ENCODE results near the gene CACNA1G. TPM values are rescaled to one million over a fixed set of nuclear protein-coding genes. Genes with fewer than 3 reads are reported as not detected.

The CACNA1G gene
- total and polyA plus RNA-seq, 7 donors, result 0.02 to 0.24 (median 0.04) TPM; not detected in 2

DNA sequence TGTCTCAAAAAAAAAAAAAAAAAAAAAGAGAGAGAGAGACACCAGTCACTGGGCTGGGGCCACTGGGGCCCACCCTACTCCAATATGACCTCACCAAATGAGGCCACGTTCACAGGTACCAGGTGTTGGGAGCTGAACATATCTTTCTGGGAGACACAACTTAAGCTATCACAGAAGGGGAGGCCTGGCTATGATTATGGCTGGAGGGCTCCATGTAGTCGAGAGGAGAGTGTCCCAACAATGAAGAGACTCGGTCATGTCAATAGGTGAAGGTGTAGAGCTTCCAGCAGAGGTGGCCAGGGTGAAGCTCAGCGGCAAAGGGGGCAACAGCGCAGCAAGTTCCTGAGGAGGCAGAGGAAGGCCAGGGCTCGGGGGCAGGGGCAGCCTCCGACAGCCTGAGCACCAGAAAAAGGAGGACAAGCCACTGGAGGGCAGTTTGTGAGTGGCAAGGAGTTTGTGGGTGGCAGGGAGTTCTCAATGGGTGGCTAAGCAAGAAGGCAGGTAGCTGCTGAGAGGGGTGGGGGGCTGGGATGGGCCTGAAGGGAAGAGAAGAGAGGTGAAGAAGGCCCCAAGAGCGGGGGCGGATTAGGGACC is 102.2 kb downstream of the CACNA1G start:
- H3K27ac ChIP-seq, result no peak overlapping the region
- no peaks in the 10 kb centered on the region for H3K27me3 ChIP-seq (ENCODE audit: insufficient read depth in 3 of 3, low read length in 2 of 3)
- TF ChIP-seq, protein P1, sequence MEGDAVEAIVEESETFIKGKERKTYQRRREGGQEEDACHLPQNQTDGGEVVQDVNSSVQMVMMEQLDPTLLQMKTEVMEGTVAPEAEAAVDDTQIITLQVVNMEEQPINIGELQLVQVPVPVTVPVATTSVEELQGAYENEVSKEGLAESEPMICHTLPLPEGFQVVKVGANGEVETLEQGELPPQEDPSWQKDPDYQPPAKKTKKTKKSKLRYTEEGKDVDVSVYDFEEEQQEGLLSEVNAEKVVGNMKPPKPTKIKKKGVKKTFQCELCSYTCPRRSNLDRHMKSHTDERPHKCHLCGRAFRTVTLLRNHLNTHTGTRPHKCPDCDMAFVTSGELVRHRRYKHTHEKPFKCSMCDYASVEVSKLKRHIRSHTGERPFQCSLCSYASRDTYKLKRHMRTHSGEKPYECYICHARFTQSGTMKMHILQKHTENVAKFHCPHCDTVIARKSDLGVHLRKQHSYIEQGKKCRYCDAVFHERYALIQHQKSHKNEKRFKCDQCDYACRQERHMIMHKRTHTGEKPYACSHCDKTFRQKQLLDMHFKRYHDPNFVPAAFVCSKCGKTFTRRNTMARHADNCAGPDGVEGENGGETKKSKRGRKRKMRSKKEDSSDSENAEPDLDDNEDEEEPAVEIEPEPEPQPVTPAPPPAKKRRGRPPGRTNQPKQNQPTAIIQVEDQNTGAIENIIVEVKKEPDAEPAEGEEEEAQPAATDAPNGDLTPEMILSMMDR (IDR thresholded peaks at IDR 0.05), result no peak
- H3K36me3 ChIP-seq (ENCODE audit: insufficient read depth in 1 of 2, low read depth in 1 of 2), result no peaks in the 10 kb centered on the region
- no peak overlapping the region for H3K4me3 ChIP-seq
- WGBS, 3 donors, result 91 to 97% (median 95%) methylated on average over 9 of the region's 9 CpGs
- H3K9me3 ChIP-seq, result no peaks in the 10 kb centered on the region
- H3K4me1 ChIP-seq, result peaks cover 21% of the 10 kb centered on the region
- DNase-seq (no peak), ATAC-seq (no peak)
- intact Hi-C loops (cut with DNase I), result no loop called here

DNA sequence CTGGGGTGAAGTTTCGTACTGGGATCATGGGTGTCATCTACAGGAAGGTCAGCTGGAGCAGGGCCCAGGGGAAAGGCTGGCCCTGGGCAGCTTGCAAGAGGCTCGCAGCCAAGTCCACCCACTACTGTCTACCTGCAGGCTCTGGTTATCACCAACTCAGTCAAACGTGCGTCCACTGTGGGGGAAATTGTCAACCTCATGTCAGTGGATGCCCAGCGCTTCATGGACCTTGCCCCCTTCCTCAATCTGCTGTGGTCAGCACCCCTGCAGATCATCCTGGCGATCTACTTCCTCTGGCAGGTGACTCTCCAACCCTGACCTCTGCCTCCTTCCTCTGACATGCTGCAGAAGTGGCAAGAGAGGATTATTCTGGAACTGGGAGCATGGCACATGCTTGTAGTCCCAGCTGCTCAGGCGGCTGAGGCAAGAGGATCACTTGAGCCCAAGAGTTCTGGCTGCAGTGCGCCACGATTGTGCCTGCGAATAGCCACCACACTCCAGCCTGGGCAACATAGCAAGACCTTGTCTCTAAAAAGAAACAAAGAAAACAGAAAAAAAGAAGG is 103.4 kb downstream of the CACNA1G start:
- Histone ChIP-seq H3K4me3 (no peak overlapping the region), H3K9me3 (no peaks in the 10 kb centered on the region), H3K36me3 (ENCODE audit: insufficient read depth in 1 of 2, low read depth in 1 of 2) (no peaks in the 10 kb centered on the region), H3K27me3 (ENCODE audit: insufficient read depth in 3 of 3, low read length in 2 of 3) (no peaks in the 10 kb centered on the region), H3K4me1 (peaks cover 21% of the 10 kb centered on the region), H3K27ac (no peak overlapping the region)
- no peak for ATAC-seq
- intact Hi-C loops (cut with DNase I), result no loop called here
- TF ChIP-seq, protein P1 (IDR thresholded peaks at IDR 0.05), result no peak
- DNase-seq, result no peak
- 83 to 90% (median 83%) methylated on average over 10 of the region's 10 CpGs for WGBS, 3 donors

DNA sequence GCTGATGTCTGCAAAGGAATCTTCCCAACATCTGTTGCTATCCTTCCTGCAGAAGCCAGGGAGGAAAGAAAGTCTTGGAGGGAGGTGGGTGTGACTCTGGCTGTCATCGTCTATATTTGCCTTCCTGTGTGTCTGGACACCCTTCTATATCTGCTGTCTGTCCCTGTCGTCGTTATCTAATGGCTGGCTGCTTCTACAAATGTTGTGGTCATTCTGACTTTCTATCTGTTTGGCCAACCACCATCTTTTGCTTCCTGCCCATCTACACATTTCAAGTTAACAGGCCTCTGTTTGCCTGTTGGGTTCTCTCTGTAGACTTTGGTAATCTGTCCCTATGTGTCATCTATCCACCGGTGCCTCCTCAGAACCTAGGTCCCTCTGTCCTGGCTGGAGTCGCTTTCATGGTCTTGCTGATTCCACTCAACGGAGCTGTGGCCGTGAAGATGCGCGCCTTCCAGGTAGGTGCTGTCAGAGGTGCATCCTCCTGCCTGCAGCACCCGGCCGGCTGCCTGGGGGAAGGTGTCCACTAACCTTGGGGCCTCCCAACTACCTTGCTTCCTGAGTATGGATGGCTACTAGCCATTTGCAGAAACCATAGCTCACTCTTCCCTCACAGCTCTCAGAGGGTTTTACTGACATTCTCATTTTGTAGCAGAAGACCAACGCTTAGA is 104.4 kb downstream of the CACNA1G start:
- DNase-seq, result no peak
- Histone ChIP-seq H3K4me3 (no peak overlapping the region), H3K4me1 (peaks cover 21% of the 10 kb centered on the region), H3K27me3 (ENCODE audit: insufficient read depth in 3 of 3, low read length in 2 of 3) (no peaks in the 10 kb centered on the region), H3K36me3 (ENCODE audit: insufficient read depth in 1 of 2, low read depth in 1 of 2) (no peaks in the 10 kb centered on the region), H3K27ac (no peak overlapping the region), H3K9me3 (no peaks in the 10 kb centered on the region)
- ATAC-seq, result no peak
- intact Hi-C loops (cut with DNase I), result no loop called here
- 85 to 86% (median 86%) methylated on average over 12 of the region's 12 CpGs for WGBS, 3 donors
- TF ChIP-seq, protein P1 (IDR thresholded peaks at IDR 0.05), result no peak

DNA sequence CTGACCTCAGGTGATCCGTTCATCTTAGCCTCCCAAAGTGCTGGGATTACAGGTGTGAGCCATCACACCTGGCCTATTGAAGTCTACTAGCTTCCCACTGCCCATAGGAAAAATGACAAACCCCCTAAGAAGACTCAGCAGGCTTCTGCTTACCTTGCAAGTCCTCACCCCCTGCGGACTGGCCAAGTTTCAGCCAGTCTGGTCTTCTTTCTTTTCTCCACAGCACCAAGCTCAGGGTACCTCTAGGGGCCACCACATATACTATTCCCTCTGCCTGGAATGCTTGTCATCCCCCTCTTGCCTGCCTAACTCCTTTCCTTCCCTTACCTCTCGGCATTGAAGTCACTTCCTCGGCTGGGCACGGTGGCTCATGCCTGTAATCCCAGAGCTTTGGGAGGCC is 105.3 kb downstream of the CACNA1G start:
- H3K4me1 ChIP-seq, result peaks cover 15% of the 10 kb centered on the region
- no peaks in the 10 kb centered on the region for H3K27me3 ChIP-seq (ENCODE audit: insufficient read depth in 3 of 3, low read length in 2 of 3)
- no peaks in the 10 kb centered on the region for H3K9me3 ChIP-seq
- no peak overlapping the region for H3K4me3 ChIP-seq
- 73 to 89% (median 75%) methylated on average over 5 of the region's 5 CpGs for WGBS, 3 donors
- TF ChIP-seq, protein P1 (IDR thresholded peaks at IDR 0.05), result no peak
- ATAC-seq (no peak), DNase-seq (no peak)
- no peak overlapping the region for H3K27ac ChIP-seq
- H3K36me3 ChIP-seq (ENCODE audit: insufficient read depth in 1 of 2, low read depth in 1 of 2), result no peaks in the 10 kb centered on the region
- intact Hi-C loops (cut with DNase I), result no loop called here

All from psoas muscle (tissue), 8 donors.